ENCODE measurements around the gene TRANK1.

Gene TRANK1

DNA sequence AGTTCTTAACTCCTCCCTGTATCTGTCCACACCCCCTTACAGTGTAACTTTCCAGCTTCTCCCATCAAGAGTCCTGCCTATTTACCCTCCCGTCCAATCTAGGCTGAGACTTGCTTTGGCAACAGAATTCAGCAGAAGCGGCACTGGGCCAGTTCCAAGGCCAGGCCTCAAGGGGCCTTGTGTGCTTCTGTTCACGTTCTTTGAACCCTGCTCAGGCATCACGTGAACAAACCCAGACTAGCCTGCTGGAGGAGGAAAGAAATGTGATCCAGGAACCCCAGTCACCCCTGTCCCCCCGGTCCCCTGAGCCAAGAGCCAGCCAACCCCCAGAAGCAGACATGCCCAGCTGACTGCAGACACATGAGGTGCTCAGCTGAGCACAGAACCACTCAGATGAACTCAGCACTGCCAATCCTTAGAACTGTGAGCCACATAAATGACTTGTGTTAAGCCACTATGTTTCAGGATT, 104.4 kb downstream of the TRANK1 start:
- TF ChIP-seq, protein P1, sequence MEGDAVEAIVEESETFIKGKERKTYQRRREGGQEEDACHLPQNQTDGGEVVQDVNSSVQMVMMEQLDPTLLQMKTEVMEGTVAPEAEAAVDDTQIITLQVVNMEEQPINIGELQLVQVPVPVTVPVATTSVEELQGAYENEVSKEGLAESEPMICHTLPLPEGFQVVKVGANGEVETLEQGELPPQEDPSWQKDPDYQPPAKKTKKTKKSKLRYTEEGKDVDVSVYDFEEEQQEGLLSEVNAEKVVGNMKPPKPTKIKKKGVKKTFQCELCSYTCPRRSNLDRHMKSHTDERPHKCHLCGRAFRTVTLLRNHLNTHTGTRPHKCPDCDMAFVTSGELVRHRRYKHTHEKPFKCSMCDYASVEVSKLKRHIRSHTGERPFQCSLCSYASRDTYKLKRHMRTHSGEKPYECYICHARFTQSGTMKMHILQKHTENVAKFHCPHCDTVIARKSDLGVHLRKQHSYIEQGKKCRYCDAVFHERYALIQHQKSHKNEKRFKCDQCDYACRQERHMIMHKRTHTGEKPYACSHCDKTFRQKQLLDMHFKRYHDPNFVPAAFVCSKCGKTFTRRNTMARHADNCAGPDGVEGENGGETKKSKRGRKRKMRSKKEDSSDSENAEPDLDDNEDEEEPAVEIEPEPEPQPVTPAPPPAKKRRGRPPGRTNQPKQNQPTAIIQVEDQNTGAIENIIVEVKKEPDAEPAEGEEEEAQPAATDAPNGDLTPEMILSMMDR (IDR thresholded peaks at IDR 0.05; ENCODE audit: insufficient read depth, low read depth, low read length, missing control alignments): no peak
- DNase-seq (ENCODE audit: low read depth): no peak
- no peak overlapping the region for H3K4me3 ChIP-seq (ENCODE audit: low read length)

DNA sequence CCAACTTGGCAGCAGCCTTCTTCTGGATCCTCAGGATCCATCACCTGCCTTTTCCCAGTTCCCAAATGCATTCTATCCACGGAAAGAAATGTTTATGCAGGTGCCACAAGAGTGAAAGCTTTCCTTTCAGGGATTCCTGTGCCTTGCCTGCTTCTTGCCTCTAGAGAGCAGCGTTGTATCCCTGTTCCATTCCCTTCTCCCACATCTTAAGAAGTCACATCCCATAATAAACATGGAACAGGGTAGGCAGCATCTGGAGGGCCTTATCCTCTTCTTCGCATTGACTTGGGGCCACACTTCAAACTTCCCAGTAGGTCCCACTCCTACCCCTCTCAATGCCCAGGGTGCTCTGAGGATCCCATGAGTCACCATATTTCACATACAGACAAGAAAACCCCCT, 107.8 kb downstream of the TRANK1 start:
- peak; percentile 6 for DNase-seq (ENCODE audit: low read depth)
- no peak overlapping the region for H3K4me3 ChIP-seq (ENCODE audit: low read length)
- TF ChIP-seq, protein P1 (IDR thresholded peaks at IDR 0.05; ENCODE audit: insufficient read depth, low read depth, low read length, missing control alignments): peak; percentile 34

DNA sequence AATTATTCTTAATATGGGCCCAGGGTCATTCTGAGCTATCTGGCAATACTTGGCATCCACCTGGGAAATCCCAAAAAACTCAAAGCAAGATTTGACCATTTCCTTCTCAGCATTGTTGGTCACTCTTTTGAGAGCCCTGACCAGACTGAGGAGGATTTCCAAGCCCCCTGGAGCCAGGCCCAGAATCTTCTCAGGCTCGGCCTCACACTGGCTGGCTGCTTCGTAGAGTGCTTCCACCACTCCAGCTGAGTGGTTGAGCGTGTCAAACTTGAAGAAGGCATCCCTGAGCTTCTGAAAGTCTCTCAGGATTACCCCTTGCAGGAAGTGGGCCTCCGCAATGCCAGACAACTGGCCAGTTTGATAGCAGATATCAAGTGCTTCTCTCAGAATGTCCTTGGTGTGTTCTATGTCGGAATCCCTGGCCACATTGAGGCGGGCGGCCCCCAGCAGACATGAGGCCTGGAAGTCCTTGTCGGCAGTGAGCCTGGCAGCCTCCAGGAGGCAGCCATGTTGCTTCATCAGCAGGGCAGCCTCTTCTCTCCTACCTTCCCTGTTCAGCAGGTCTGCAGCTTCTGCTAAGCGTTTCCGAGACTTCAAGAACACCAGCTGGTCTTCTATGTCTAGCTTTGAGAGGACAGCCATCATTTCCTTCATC, 111.6 kb downstream of the TRANK1 start:
- no peak for DNase-seq (ENCODE audit: low read depth)
- TF ChIP-seq, protein P1 (IDR thresholded peaks at IDR 0.05; ENCODE audit: insufficient read depth, low read depth, low read length, missing control alignments): no peak
- no peak overlapping the region for H3K4me3 ChIP-seq (ENCODE audit: low read length)

DNA sequence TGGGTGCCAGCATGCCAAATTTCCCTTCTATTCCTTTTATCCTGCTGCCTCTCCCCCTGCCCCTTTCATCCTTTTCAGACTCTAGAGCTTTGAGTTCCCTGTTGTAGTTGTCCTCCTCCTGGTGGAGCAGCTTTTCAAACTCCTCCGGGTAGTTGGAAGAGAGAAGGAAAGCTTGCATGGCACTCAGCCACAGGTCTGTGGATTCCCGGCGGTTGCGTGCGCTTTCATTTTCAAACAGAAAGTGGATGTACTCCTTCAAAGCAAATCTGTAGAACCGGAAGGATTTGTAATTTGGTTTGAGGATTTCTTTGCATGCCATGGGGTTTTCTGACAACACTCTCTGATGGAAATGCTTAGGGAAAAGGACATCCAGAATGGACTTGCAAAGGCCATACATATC, 112.4 kb downstream of the TRANK1 start:
- no peak overlapping the region for H3K4me3 ChIP-seq (ENCODE audit: low read length)
- TF ChIP-seq, protein P1 (IDR thresholded peaks at IDR 0.05; ENCODE audit: insufficient read depth, low read depth, low read length, missing control alignments): no peak
- no peak for DNase-seq (ENCODE audit: low read depth)

DNA sequence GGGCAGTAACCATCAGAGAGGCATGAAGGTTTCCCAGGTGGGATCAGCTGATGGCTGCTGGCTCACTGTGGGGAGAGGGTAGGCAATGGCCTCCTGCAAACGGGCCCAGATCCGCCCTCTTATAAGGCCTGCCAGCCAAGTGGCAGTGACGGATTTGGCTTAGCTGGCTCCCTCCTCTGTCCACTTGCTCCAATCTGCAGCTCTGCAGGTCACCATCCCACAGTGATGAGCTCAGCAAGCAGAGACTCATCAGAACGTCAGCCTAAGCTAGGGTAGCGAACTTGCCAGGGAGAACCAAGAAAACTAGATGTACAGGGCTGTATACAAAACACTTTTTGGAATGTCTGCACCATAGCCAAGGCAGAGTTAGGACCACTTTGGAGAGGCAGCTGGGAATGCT, 117.7 kb downstream of the TRANK1 start:
- no peak overlapping the region for H3K4me3 ChIP-seq (ENCODE audit: low read length)
- TF ChIP-seq, protein P1 (IDR thresholded peaks at IDR 0.05; ENCODE audit: insufficient read depth, low read depth, low read length, missing control alignments): no peak
- no peak for DNase-seq (ENCODE audit: low read depth)

DNA sequence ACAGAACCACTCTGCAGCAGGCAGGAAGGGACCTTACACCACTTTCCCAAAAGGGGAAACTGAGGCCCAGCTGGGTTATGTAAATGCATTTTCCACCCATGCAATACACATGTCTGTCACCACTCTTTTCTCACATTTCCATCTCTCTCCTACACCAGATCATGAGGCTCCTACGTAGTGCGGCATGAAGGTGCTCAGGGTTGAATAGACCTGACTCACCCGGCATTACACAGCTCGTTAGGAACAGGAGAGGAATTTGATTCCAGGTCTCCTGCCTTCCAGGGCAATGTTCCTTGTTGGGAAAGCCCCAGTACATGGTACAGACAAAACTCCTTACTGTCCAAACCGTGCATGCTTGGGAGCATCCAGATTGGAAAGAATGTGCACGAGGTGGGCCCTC, 118.6 kb downstream of the TRANK1 start:
- TF ChIP-seq, protein P1 (IDR thresholded peaks at IDR 0.05; ENCODE audit: insufficient read depth, low read depth, low read length, missing control alignments): no peak
- H3K4me3 ChIP-seq (ENCODE audit: low read length): no peak overlapping the region
- no peak for DNase-seq (ENCODE audit: low read depth)

DNA sequence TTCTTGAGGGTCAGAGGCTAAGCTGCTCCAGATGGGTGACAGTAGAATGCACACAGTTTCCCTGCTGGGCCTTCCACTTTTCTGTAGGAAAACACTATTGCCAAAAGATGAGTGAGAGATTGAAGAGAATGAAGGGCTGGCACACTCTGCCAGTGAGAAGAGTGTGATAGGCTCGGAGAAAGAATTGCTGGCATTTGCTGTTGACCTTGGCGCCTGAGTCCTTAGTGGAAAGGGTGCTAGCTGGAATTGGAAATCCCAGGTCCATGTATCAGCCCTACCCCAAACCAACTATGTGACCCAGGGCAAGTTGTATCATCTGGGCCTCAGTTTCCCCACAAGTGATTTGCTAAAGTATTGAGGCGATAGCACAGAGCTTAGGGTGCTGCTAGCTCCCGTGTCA, 120.4 kb downstream of the TRANK1 start:
- H3K4me3 ChIP-seq (ENCODE audit: low read length): no peak overlapping the region
- DNase-seq (ENCODE audit: low read depth): no peak
- TF ChIP-seq, protein P1 (IDR thresholded peaks at IDR 0.05; ENCODE audit: insufficient read depth, low read depth, low read length, missing control alignments): no peak

Data from epithelial cell of esophagus (primary cell).